ENCODE measurements around the gene WASHC2A. TPM values are rescaled to one million over a fixed set of nuclear protein-coding genes. Genes with fewer than 3 reads are reported as not detected.
"Not testable (repeated sequence)": the region's sequence is repeated elsewhere in the genome, so short reads cannot be mapped to it uniquely, and the experiment has no call there.

WASHC2A gene
- total RNA-seq, 1 donor from 2014 or later = 53.7 TPM

DNA sequence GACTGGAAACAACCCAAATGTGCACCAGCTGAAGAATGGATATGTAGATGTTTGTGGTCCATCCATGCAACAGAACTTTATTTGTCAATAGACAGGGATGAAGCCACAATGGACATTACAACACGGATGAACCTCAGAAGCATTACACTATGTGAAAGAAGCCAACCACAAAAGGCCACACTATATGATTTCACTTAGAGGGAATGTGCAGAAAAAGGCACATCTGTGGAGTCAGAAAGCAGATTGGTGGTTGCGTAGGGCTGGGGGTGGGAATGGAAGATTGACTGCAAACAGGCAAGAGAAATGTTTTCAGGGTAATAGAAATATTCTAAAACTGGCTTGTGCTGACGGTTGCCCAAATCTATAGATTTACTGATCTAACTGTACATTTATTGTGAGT lies 34.3 kb upstream of the WASHC2A start:
- no peaks in the 10 kb centered on the region for H3K27me3 ChIP-seq (ENCODE audit: control insufficient read depth, insufficient read depth, low read length)
- no peak for TF ChIP-seq CTCF (IDR thresholded peaks at IDR 0.05; ENCODE audit: insufficient read depth, low read length, poor library complexity, severe bottlenecking)
- H3K36me3 ChIP-seq (ENCODE audit: control insufficient read depth, insufficient read depth, low read length) = no peaks in the 10 kb centered on the region
- H3K4me3 ChIP-seq (ENCODE audit: low read depth, low read length) = no peak overlapping the region
- no peak for DNase-seq (ENCODE audit: low read depth)

DNA sequence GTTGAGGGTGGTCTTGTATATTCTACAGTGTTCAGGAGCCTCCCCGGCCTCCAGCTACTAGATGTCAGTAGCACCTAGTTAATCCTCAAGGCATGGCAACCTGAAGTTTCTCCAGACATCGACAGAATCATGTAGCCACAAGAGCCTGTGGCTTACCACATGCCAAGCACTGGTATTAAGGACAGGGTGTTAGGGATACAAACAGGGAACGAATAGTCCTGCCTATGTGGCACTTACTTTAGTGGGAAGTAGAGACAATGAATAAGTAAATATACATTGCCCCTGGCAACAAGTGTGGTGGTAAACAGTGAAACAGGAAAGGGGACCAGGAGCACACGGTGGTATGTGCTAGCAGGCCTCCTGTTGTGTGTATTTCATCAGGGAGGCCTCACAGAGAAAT lies 32.4 kb upstream of the WASHC2A start:
- not testable (repeated sequence) for H3K4me3 ChIP-seq (ENCODE audit: low read depth, low read length); H3K27me3 ChIP-seq (ENCODE audit: control insufficient read depth, insufficient read depth, low read length); DNase-seq (ENCODE audit: low read depth)

DNA sequence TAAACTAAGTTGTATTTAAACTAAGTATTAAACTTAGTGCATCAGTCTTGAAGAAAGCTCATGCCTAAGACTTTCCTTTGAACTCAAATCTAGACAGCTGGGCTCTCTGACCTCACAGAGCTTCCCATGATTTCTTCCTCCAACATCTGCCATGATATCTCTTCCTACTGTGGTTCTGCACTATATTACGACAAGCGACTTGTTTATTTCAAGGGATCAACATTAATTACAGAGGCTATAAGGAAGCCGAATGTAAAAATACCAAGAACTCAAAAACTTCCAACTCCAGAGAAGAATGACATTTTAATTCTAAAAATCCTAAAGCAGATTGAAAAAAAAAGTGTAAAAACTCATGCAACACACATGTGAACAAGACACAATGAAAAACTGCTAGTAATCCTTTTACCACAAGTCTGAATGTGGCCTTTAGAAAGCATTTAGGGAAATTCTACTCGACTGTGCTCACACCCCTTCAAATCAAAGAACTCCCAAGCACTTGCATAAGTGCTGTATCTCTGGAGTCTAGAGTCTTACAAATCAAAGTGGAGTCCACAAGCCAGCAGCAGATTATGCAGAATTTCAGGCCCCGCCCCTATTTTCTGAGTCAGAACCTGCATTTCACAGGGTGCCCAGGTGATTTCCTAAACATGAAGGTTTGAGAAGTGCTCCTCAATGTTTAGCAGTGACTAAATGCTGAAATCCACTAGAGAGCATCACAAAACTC lies 22.7 kb upstream of the WASHC2A start:
- Histone ChIP-seq H3K4me3 (ENCODE audit: low read depth, low read length) (no peak overlapping the region), H3K27me3 (ENCODE audit: control insufficient read depth, insufficient read depth, low read length) (no peaks in the 10 kb centered on the region), H3K36me3 (ENCODE audit: control insufficient read depth, insufficient read depth, low read length) (no peaks in the 10 kb centered on the region)
- no peak for DNase-seq (ENCODE audit: low read depth)
- no peak for TF ChIP-seq CTCF (IDR thresholded peaks at IDR 0.05; ENCODE audit: insufficient read depth, low read length, poor library complexity, severe bottlenecking)

More for the DNA sequence above, 32.4 kb upstream of the WASHC2A start:
- H3K36me3 ChIP-seq (ENCODE audit: control insufficient read depth, insufficient read depth, low read length) = not testable (repeated sequence)

DNA sequence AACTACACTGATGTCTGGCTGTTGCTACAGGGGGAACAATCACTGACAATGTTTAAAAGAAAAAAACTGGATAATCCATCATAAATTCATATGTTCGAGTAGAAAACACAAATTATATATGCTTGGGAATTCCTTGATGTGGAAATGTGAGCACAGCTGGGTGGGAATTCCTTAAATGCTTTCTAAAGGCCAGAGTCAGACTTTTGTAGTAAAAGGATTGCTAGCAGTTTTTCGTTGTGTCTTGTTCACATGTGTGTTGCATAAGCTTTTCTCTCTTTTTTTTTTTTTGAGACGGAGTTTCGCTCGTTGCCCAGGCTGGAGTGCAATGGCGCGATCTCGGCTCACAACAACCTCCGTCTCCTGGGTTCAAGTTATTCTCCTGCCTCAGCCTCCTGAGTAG lies 21.3 kb upstream of the WASHC2A start:
- not testable (repeated sequence) for H3K36me3 ChIP-seq (ENCODE audit: control insufficient read depth, insufficient read depth, low read length); DNase-seq (ENCODE audit: low read depth); H3K4me3 ChIP-seq (ENCODE audit: low read depth, low read length); H3K27me3 ChIP-seq (ENCODE audit: control insufficient read depth, insufficient read depth, low read length)

GRCh38 chr10:50047594-50047993 lies 20.2 kb upstream of the WASHC2A start:
- H3K27me3 ChIP-seq (ENCODE audit: control insufficient read depth, insufficient read depth, low read length); H3K36me3 ChIP-seq (ENCODE audit: control insufficient read depth, insufficient read depth, low read length); DNase-seq (ENCODE audit: low read depth); H3K4me3 ChIP-seq (ENCODE audit: low read depth, low read length): not testable (repeated sequence)

- not testable (repeated sequence) for H3K4me3 ChIP-seq (ENCODE audit: low read depth, low read length); H3K27me3 ChIP-seq (ENCODE audit: control insufficient read depth, insufficient read depth, low read length); H3K36me3 ChIP-seq (ENCODE audit: control insufficient read depth, insufficient read depth, low read length)
- DNase-seq (ENCODE audit: low read depth) = peak; percentile 9
Observed at GRCh38 chr10:50051995-50052660, 15.6 kb upstream of the WASHC2A start.

GRCh38 chr10:50052778-50053376 lies 14.9 kb upstream of the WASHC2A start:
- not testable (repeated sequence) for H3K36me3 ChIP-seq (ENCODE audit: control insufficient read depth, insufficient read depth, low read length); H3K27me3 ChIP-seq (ENCODE audit: control insufficient read depth, insufficient read depth, low read length); DNase-seq (ENCODE audit: low read depth); H3K4me3 ChIP-seq (ENCODE audit: low read depth, low read length)

GRCh38 chr10:50055494-50056292 lies 12.1 kb upstream of the WASHC2A start:
- not testable (repeated sequence) for H3K27me3 ChIP-seq (ENCODE audit: control insufficient read depth, insufficient read depth, low read length); DNase-seq (ENCODE audit: low read depth); H3K36me3 ChIP-seq (ENCODE audit: control insufficient read depth, insufficient read depth, low read length); H3K4me3 ChIP-seq (ENCODE audit: low read depth, low read length)

DNA sequence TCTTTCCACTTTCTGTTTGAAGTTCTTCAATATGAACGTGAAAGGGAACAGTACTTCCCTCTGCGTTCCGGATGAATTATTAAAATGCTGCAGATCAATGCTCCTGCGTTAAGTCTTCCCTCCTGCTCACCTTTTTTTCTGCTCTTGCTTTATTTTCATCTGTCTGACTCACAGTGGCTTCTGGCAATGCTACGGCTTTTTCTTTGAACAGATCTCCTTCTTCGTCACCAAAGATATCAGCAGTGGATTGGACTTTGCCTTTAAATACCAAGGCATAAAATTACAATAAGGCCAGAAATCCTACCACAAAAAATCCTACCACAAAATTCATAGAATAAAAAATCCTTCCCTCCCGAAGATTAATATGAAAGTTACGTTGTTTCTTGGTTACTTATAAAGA lies 11.1 kb upstream of the WASHC2A start:
- H3K4me3 ChIP-seq (ENCODE audit: low read depth, low read length); H3K36me3 ChIP-seq (ENCODE audit: control insufficient read depth, insufficient read depth, low read length); DNase-seq (ENCODE audit: low read depth); H3K27me3 ChIP-seq (ENCODE audit: control insufficient read depth, insufficient read depth, low read length): not testable (repeated sequence)

DNA sequence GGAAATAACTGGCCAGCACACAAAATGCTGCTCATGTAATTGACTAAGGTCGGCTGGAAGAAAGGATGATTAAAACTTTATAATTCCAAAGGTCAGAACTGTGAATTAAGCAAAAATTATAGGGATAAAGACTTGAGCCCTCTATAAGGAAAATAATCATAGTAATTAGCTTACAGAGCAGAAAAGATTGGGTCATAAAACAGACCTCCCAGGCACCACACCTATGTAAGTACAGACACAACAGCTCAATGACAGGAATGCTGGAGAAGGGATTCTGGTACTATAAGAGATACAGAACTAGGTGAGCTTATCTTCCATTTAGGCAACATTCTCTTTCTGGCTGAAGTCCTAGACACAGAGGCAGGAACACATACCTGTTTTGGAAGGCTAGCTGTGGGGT lies 9.0 kb upstream of the WASHC2A start:
- not testable (repeated sequence) for H3K27me3 ChIP-seq (ENCODE audit: control insufficient read depth, insufficient read depth, low read length); DNase-seq (ENCODE audit: low read depth); H3K4me3 ChIP-seq (ENCODE audit: low read depth, low read length); H3K36me3 ChIP-seq (ENCODE audit: control insufficient read depth, insufficient read depth, low read length)

DNA sequence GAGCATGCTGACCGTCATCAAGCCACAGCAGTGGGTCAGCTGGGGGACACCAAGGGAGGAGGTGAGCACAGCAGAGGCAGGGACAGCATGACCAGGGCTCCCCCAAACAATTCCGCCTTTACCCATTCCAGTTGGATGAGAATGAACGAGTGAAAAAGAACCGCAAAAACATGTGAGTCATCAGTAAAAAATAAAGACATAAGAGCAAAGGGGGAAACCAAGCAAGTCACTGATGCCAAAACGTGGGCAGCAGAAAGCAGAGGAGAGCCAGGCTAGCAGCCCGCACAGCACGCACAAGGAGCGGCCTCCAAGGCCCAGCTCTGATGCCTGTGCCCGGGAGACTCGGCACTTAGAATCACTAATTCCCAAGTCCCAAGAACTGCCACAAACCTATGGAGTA lies 7.8 kb upstream of the WASHC2A start:
- not testable (repeated sequence) for DNase-seq (ENCODE audit: low read depth); H3K4me3 ChIP-seq (ENCODE audit: low read depth, low read length); H3K36me3 ChIP-seq (ENCODE audit: control insufficient read depth, insufficient read depth, low read length); H3K27me3 ChIP-seq (ENCODE audit: control insufficient read depth, insufficient read depth, low read length)

- H3K27me3 ChIP-seq (ENCODE audit: control insufficient read depth, insufficient read depth, low read length); H3K36me3 ChIP-seq (ENCODE audit: control insufficient read depth, insufficient read depth, low read length); DNase-seq (ENCODE audit: low read depth); H3K4me3 ChIP-seq (ENCODE audit: low read depth, low read length): not testable (repeated sequence)
Observed at GRCh38 chr10:50061548-50061947, 6.2 kb upstream of the WASHC2A start.

All from kidney epithelial cell (primary cell).